H9 (cell line): Measurements from ENCODE around the gene CSNK1A1. TPM values are rescaled to one million over a fixed set of nuclear protein-coding genes. Genes with fewer than 3 reads are reported as not detected.

ENCODE experiments used
- DNase-seq: peaks from one replicate; pipeline ENCODE4 v3.0.0-alpha.2; 2017
- H2AFZ ChIP-seq: one replicate; pipeline ENCODE4 v1.6.1; 2013; ENCODE audit warnings: mild to moderate bottlenecking, low read length, control low read depth, moderate library complexity
- H2AK5ac ChIP-seq: 2 replicates; pipeline ENCODE4 v1.6.1; 2013; ENCODE audit warnings: low read length, control low read depth, mixed read lengths; ENCODE audit not compliant: insufficient read length
- H2BK120ac ChIP-seq: one replicate; pipeline ENCODE4 v1.6.1; 2013; ENCODE audit warnings: low read depth, mild to moderate bottlenecking, low read length, control low read depth, inconsistent platforms; ENCODE audit not compliant: poor library complexity, severe bottlenecking
- H2BK12ac ChIP-seq: 2 replicates; pipeline ENCODE4 v1.6.1; 2013; ENCODE audit warnings: low read length, control low read depth, mixed read lengths, low read depth; ENCODE audit not compliant: insufficient read length
- H2BK15ac ChIP-seq: 2 replicates; pipeline ENCODE4 v1.6.1; 2013; ENCODE audit warnings: low read depth, low read length, control low read depth
- H2BK20ac ChIP-seq: one replicate; pipeline ENCODE4 v1.6.1; 2013; ENCODE audit warnings: low read depth, mild to moderate bottlenecking, low read length, control low read depth, inconsistent platforms; ENCODE audit not compliant: poor library complexity, severe bottlenecking
- H2BK5ac ChIP-seq: 2 replicates; pipeline ENCODE4 v1.6.1; 2013; ENCODE audit warnings: low read length, control low read depth, mixed read lengths; ENCODE audit not compliant: insufficient read length
- H3K14ac ChIP-seq: 2 replicates; pipeline ENCODE4 v1.6.1; 2013; ENCODE audit warnings: low read length, control low read depth; ENCODE audit not compliant: insufficient read depth
- H3K18ac ChIP-seq: 2 replicates; pipeline ENCODE4 v1.6.1; 2013; ENCODE audit warnings: low read depth, mild to moderate bottlenecking, mixed read lengths, low read length, control low read depth; ENCODE audit not compliant: insufficient read length
- H3K23ac ChIP-seq: 2 replicates; pipeline ENCODE4 v1.6.1; 2013; ENCODE audit warnings: low read length, control low read depth, mixed read lengths, low read depth; ENCODE audit not compliant: insufficient read length
- H3K23me2 ChIP-seq: 2 replicates; pipeline ENCODE4 v1.6.1; 2013; ENCODE audit warnings: low read depth, mild to moderate bottlenecking, mixed read lengths, low read length, control low read depth; ENCODE audit not compliant: insufficient read length, poor library complexity, severe bottlenecking
- H3K27ac ChIP-seq: 2 replicates; pipeline ENCODE4 v1.5.1; 2013; ENCODE audit warnings: low read length, control low read depth, mixed read lengths, low read depth; ENCODE audit not compliant: insufficient read length
- H3K27me3 ChIP-seq: 2 replicates; pipeline ENCODE4 v1.6.1; 2013; ENCODE audit warnings: low read length, control low read depth, inconsistent platforms; ENCODE audit not compliant: insufficient read depth
- H3K4ac ChIP-seq: 2 replicates; pipeline ENCODE4 v1.6.1; 2013; ENCODE audit warnings: low read depth, mild to moderate bottlenecking, control low read depth, inconsistent platforms, low read length, moderate library complexity
- H3K4me1 ChIP-seq: 2 replicates; pipeline ENCODE4 v1.6.1; 2013; ENCODE audit warnings: low read length, control low read depth, inconsistent platforms; ENCODE audit not compliant: insufficient read depth
- H3K4me2 ChIP-seq: 2 replicates; pipeline ENCODE4 v1.6.1; 2013; ENCODE audit warnings: low read length, control low read depth, mixed read lengths; ENCODE audit not compliant: insufficient read length, insufficient read depth
- H3K56ac ChIP-seq: 2 replicates; pipeline ENCODE4 v1.6.1; 2013; ENCODE audit warnings: low read depth, mild to moderate bottlenecking, mixed read lengths, low read length, control low read depth; ENCODE audit not compliant: insufficient read length
- H3K79me1 ChIP-seq: 2 replicates; pipeline ENCODE4 v1.6.1; 2013; ENCODE audit warnings: low read depth, mild to moderate bottlenecking, moderate library complexity, low read length, control low read depth, inconsistent platforms; ENCODE audit not compliant: insufficient read depth, poor library complexity, severe bottlenecking
- H3K79me2 ChIP-seq: 2 replicates; pipeline ENCODE4 v1.6.1; 2013; ENCODE audit warnings: low read length, control low read depth, inconsistent platforms; ENCODE audit not compliant: insufficient read depth
- H3K9ac ChIP-seq: 2 replicates; pipeline ENCODE4 v1.6.1; 2013; ENCODE audit warnings: low read length, control low read depth, mixed read lengths; ENCODE audit not compliant: insufficient read length; ENCODE audit errors: extremely low read depth
- H3K9me3 ChIP-seq: one replicate; pipeline ENCODE4 v1.6.1; 2013; ENCODE audit warnings: low read depth, low read length, inconsistent platforms; ENCODE audit not compliant: control insufficient read depth
- H3T11ph ChIP-seq: one replicate; pipeline ENCODE4 v1.6.1; 2013; ENCODE audit warnings: mild to moderate bottlenecking, low read length, control low read depth, inconsistent platforms
- H4K20me1 ChIP-seq: one replicate; pipeline ENCODE4 v1.6.1; 2013; ENCODE audit not compliant: control insufficient read depth, insufficient read length, insufficient read depth
- H4K5ac ChIP-seq: 2 replicates; pipeline ENCODE4 v1.6.1; 2013; ENCODE audit warnings: low read depth, mild to moderate bottlenecking, mixed read lengths, low read length, control low read depth; ENCODE audit not compliant: insufficient read length
- H4K8ac ChIP-seq: replicated peaks from 2 replicates; pipeline ENCODE4 v1.6.1; 2013; ENCODE audit warnings: low read length, control low read depth, mixed read lengths, low read depth; ENCODE audit not compliant: insufficient read length
- H4K91ac ChIP-seq: 2 replicates; pipeline ENCODE4 v1.6.1; 2013; ENCODE audit warnings: low read depth, mild to moderate bottlenecking, moderate library complexity, mixed read lengths, low read length, control low read depth; ENCODE audit not compliant: insufficient read length
- H3K27ac Mint-ChIP-seq, 3 experiments: 2 replicates in 2 of 3; 3 replicates in 1 of 3; pipeline ENCODE4 v1.8.0; 2020 to 2021; ENCODE audit warnings: mixed read lengths in 3 of 3, mild to moderate bottlenecking in 1 of 3, moderate library complexity in 1 of 3
- H3K27me3 Mint-ChIP-seq: 2 replicates; pipeline ENCODE4 v1.8.0; 2021; ENCODE audit warnings: low read depth, mild to moderate bottlenecking, moderate library complexity, mixed read lengths
- H3K36me3 Mint-ChIP-seq, 3 experiments: 2 replicates in 2 of 3; 3 replicates in 1 of 3; pipeline ENCODE4 v1.8.0; 2020 to 2021; ENCODE audit warnings: low read depth in 3 of 3, mixed read lengths in 3 of 3; ENCODE audit not compliant: insufficient read depth in 1 of 3
- H3K4me1 Mint-ChIP-seq, 2 experiments: 2 replicates each; pipeline ENCODE4 v1.8.0; 2020; ENCODE audit warnings: mixed read lengths in 2 of 2
- H3K4me3 Mint-ChIP-seq, 2 experiments: 2 replicates in 1 of 2; 3 replicates in 1 of 2; pipeline ENCODE4 v1.8.0; 2020 to 2021; ENCODE audit warnings: mild to moderate bottlenecking in 2 of 2, mixed read lengths in 2 of 2, moderate library complexity in 1 of 2
- H3K9me3 Mint-ChIP-seq, 2 experiments: 2 replicates in 1 of 2; 3 replicates in 1 of 2; pipeline ENCODE4 v1.8.0; 2020; ENCODE audit warnings: mild to moderate bottlenecking in 2 of 2, mixed read lengths in 2 of 2, moderate library complexity in 1 of 2
- CTCF ChIP-seq: fragments of 200-600 bp; sonication (generic); conservative IDR thresholded peaks from 3 replicates; pipeline ENCODE4 v1.8.0; 2021; ENCODE audit warnings: antibody characterized with exemption, mild to moderate bottlenecking
- WGBS: extraction: QIAGEN DNeasy Blood & Tissue Kit; methylation state at CpG from one replicate; pipeline ENCODE4 v1.1.7; 2013; ENCODE audit warnings: missing lambda C conversion rate, low lambda C conversion rate, mixed read lengths; ENCODE audit not compliant: insufficient read length; ENCODE audit errors: extremely low coverage; 5-methylcytosine and 5-hydroxymethylcytosine counted together
- total RNA-seq: library from RNA; stranded (reverse); gene quantifications from 2 replicates; pipeline ENCODE4 v1.2.1, GENCODE V29; 2021

The CSNK1A1 gene
- total RNA-seq, 1 experiment from 2014 or later = 310 TPM

DNA sequence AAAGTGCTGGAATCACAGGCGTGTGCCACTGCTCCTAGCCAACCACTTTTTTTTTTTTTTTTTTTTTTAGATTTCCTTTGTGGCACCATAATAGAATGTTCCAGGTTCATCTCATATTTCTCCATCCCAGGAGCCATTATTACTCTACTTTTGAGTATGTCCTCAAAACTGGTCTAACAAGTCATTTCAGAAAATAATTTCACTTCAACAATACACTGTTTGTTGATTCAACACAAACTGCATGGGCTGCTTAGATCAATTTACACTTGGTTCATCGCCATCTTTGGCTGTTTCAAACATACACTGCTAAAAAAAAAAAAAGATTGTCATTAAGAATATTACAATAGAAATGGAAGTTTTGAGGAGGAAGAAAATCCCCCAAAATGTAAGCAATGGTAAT is 57.9 kb downstream of the CSNK1A1 start:
- no peak overlapping the region for H4K5ac ChIP-seq
- no peaks in the 10 kb centered on the region for H3K79me1 ChIP-seq
- no peak overlapping the region for H3K4ac ChIP-seq
- H2AFZ ChIP-seq = no peak overlapping the region
- H3K27me3 Mint-ChIP-seq = no peaks in the 10 kb centered on the region
- no peak overlapping the region for H2BK15ac ChIP-seq
- no peaks in the 10 kb centered on the region for H3K79me2 ChIP-seq
- H2AK5ac ChIP-seq = no peak overlapping the region
- no peak overlapping the region for H2BK5ac ChIP-seq
- no peak for DNase-seq
- H3K23ac ChIP-seq = no peak overlapping the region
- no peak overlapping the region for H4K91ac ChIP-seq
- H3K9ac ChIP-seq = no peak overlapping the region
- TF ChIP-seq CTCF = no peak
- no peak overlapping the region for H3T11ph ChIP-seq
- H3K27ac Mint-ChIP-seq = peak overlapping the region in 1 of 3 experiments; percentile 66; a peak in 1 of 7 replicates
- H2BK12ac ChIP-seq = no peak overlapping the region
- no peaks in the 10 kb centered on the region for H4K20me1 ChIP-seq
- WGBS = no CpG with 5 or more reads among the region's 2 CpGs
- H3K4me3 Mint-ChIP-seq = no peak overlapping the region
- no peaks in the 10 kb centered on the region for H3K27me3 ChIP-seq
- H3K27ac ChIP-seq = no peak overlapping the region
- H2BK20ac ChIP-seq = no peak overlapping the region
- no peak overlapping the region for H3K14ac ChIP-seq
- no peaks in the 10 kb centered on the region; a peak in 1 of 5 replicates for H3K9me3 Mint-ChIP-seq
- H3K9me3 ChIP-seq = no peaks in the 10 kb centered on the region
- no peak overlapping the region for H2BK120ac ChIP-seq
- no peak overlapping the region for H4K8ac ChIP-seq
- peaks cover 24 to 28% of the 10 kb centered on the region in 2 experiments for H3K4me1 Mint-ChIP-seq
- peaks cover 5% of the 10 kb centered on the region; the same call in 1 of the 2 replicates for H3K4me1 ChIP-seq
- no peak overlapping the region for H3K56ac ChIP-seq
- peaks cover 3 to 39% (median 24%) of the 10 kb centered on the region in 3 experiments; a peak in 5 of 7 replicates for H3K36me3 Mint-ChIP-seq
- no peaks in the 10 kb centered on the region for H3K23me2 ChIP-seq
- no peak overlapping the region for H3K4me2 ChIP-seq
- no peak overlapping the region for H3K18ac ChIP-seq
